Hepatocyte (in vitro differentiated cells): ENCODE data around the gene FRRS1L.

Source experiments
- CTCF ChIP-seq: fragments of 200-600 bp; sonication (generic); IDR thresholded peaks from 2 replicates; pipeline ENCODE4 v1.5.1; 2016; ENCODE audit warnings: antibody characterized with exemption, mild to moderate bottlenecking; ENCODE audit not compliant: poor library complexity
- EZH2 ChIP-seq: fragments of 200-600 bp; sonication (generic); IDR thresholded peaks from 2 replicates; pipeline ENCODE4 v1.6.1; 2016; ENCODE audit warnings: antibody characterized with exemption, mild to moderate bottlenecking, borderline replicate concordance
- EZH2phosphoT487 ChIP-seq: fragments of 200-600 bp; sonication (generic); IDR thresholded peaks from one replicate; pipeline ENCODE4 v1.6.1; 2018; ENCODE audit warnings: antibody characterized with exemption, mild to moderate bottlenecking, low read depth, moderate library complexity; ENCODE audit not compliant: unreplicated experiment, severe bottlenecking

GRCh38 chr9:109083813-109084405 is 83.1 kb downstream of the FRRS1L start:
- TF ChIP-seq EZH2 = no peak
- TF ChIP-seq CTCF = no peak
- no peak for TF ChIP-seq EZH2phosphoT487
